GM23248 (cell line): ENCODE results near the gene PRR19.

Experiments used
- EZH2 ChIP-seq: fragments of 200-600 bp; sonication (generic); IDR thresholded peaks from 2 replicates; pipeline ENCODE4 v1.6.1; 2018; ENCODE audit warnings: antibody characterized with exemption, mild to moderate bottlenecking; ENCODE audit not compliant: insufficient read depth, poor library complexity, severe bottlenecking
- EZH2phosphoT487 ChIP-seq: fragments of 200-600 bp; sonication (generic); IDR thresholded peaks from 2 replicates; pipeline ENCODE4 v1.6.1; 2018; ENCODE audit warnings: antibody characterized with exemption, moderate library complexity, mild to moderate bottlenecking, low read depth; ENCODE audit not compliant: insufficient read depth

GRCh38 chr19:42282819-42283187 is 19.1 kb upstream of the PRR19 start:
- TF ChIP-seq EZH2 (no peak), EZH2phosphoT487 (no peak)
